Hematopoietic multipotent progenitor cell treated with erythropoietin and hydrocortisone succinate and interleukin-3 and kit ligand, for 6 days (in vitro differentiated cells): ENCODE data around the gene SEPTIN1.

Source experiments
- DNase-seq: peaks from one replicate; pipeline ENCODE4 v3.0.0-alpha.2; 2015

The SEPTIN1 gene

DNA sequence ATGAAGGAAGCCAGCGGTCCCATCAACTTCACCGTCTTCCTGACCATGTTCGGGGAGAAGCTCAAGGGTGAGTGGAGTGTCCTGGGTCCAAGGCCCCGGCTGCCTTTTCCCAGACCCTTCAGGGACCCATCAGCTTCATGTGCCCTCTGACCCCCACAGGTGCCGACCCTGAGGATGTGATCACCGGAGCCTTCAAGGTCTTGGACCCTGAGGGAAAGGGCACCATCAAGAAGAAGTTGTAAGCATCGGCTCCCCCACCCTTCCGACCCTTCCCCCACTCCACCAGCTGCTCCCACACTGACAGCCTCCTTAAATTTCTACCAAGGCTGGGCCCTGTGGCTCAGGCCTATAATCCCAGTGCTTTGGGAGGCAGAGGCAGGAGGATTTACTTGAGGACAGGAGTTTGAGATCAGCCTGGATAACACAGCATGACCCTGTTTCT, 5.9 kb downstream of the SEPTIN1 start:
- no peak for DNase-seq

DNA sequence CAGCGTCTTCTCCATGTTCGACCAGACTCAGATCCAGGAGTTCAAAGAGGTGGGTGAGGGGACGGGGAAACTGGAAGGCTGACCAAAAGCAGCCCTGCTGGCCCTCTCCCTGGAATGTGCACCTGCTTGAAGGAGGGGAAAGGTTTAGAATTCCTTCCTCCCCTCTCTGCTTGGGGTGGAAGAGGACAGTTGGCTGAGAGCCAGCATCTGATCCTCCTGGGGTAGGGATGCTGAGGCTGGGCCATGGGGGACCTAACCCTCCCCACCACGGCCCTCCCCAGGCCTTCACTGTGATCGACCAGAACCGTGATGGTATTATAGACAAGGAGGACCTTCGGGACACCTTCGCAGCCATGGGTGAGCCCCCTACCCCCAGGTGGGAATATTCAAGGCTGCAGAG, 6.5 kb downstream of the SEPTIN1 start:
- DNase-seq, result no peak

DNA sequence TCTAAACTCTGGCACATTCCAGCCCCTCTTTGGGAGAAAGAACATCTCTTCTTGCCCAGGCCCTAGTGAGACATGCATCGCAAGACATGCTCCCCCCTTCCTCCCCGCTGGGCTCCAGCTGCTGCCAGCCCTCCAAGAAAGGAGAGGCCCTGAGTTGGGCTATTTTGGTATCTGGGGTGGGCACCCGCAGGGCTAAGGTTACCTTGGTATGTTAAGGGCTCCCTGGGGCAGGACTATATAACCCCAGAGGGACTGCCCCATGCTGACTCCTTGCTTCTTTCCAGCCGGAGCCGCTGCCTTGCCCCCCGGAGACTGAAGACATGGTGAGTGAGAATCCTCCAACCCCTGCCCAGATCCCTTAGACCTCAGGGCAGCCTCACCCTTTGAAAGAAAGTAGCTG, 7.8 kb downstream of the SEPTIN1 start, which contains the start of gene MYL11:
MYL11 (plus strand) TSS at position 265 of the 400 bp plus-strand sequence; CDS start at position 321, 56 bp downstream.
- DNase-seq, result no peak

- DNase-seq, result no peak
Measured at GRCh38 chr16:30372725-30373124, 9.6 kb downstream of the SEPTIN1 start.

- no peak for DNase-seq
Measured at GRCh38 chr16:30372038-30372712, 10.2 kb downstream of the SEPTIN1 start.

DNA sequence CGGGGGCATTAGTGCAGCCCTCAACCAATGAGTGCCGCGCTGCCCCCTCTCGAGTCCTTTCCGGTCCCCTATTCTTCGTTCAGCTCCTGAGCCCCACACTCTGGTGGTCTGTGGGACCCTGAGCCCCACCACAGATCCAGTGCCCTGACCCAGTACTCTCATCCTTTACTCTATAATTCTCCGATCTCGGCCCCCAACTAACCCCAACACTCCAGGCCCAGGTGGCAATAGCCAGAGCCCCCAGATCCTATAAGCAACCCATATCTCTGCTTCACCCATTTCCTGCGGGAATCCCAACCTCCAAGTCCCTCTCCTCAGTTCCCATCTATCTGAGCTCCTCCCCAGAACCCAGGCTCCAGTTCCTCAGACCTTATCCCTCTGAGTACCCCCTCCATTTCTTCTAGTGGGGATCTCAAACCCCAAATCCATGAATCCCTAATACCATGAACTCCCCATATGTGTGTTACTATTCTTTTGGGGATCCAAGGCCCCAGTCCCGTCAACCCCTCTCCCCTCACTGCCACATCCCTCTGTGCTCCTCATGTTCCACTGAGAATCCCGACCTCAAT, 11.0 kb downstream of the SEPTIN1 start:
- no peak for DNase-seq

- DNase-seq, result peak; percentile 100
Measured at GRCh38 chr16:30370456-30371247, 11.7 kb downstream of the SEPTIN1 start, which contains the start of gene TBC1D10B. TBC1D10B (minus strand) TSS chr16:30370494; CDS start chr16:30370183, 311 bp downstream.

DNA sequence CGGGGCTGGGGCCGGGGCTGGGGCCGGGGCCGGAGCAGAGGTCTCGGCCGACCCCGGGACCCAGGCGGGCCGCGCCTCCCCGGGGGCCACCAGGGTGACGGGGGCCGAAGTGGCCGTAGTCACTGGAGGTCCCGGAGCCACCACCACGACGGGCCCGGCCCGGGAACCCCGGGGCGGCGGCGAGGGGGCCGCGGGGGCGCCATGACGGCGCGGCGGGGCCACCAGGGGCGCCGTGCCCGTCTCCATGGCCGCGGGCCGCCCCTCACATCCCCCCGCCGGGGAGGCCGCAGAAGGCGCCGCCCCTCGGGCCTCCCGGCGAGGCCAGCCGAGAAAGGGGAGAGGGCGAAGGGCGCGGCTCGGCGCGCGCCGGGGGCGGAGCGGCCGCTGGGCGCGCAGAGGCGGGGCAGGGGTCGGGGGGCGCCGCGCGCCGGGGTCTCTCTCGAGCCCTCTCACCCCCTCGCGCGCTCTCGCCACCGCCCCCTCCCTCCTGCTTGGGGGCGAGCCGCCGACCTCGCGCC, 12.4 kb downstream of the SEPTIN1 start:
- no peak for DNase-seq

- DNase-seq, result peak; percentile 35
Measured at GRCh38 chr16:30369091-30369937, 13.0 kb downstream of the SEPTIN1 start.

DNA sequence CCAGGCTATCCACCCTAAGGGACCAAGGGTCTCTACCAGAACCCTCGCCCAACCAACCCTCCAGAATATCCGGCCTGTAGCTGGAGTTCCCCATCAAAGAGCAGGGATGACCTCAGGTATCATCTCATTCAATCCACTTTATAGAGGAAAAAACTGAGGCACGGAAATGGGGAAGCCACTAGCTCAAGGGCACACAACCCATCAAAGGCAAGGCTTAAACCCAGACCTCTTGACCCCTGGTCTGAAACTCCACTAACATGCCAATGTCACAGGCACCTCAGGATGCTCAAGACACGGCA, 13.6 kb downstream of the SEPTIN1 start:
- no peak for DNase-seq

- peak; percentile 41 for DNase-seq
Measured at GRCh38 chr16:30368122-30368791, 14.1 kb downstream of the SEPTIN1 start.

GRCh38 chr16:30367349-30368009, 14.9 kb downstream of the SEPTIN1 start:
- DNase-seq, result no peak

GRCh38 chr16:30366511-30366910, 15.8 kb downstream of the SEPTIN1 start:
- no peak for DNase-seq

DNA sequence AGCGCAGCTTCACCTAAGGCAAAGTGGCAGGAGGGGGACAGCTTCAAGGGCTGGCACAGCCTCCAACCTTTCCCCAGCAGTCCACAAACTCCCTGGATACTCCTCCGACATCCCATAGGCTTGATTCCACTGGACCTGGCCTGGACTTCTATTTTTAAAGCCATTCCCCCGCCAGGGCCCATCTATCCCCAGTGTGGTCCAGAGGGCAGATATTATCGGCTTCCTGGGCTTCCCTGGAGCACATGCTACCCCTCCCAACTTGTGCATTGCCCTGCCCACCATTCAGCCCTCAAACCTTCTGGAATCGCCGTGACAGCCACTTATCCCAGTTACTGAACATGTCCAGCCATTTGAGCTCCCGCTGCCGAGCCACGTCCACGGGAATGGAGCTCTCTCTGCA, 17.2 kb downstream of the SEPTIN1 start:
- DNase-seq, result no peak

DNA sequence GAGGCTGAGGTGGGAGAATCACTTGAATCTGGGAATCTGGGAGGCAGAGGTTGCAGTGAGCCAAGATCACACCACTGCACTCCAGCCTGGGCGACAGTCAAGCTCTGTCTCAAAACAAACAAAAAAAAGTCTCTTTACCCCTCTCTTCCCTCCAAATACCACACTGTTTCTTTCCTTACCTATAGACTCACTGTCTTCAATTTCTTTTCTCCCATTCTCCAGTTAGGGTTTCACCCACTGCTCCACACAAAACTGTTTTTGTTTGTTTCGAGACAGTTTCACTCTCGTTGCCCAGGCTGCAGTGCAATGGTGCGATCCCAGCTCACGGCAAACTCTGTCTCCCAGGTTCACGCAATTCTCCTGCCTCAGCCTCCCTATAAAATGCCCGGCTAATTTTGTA, 21.2 kb downstream of the SEPTIN1 start:
- DNase-seq, result no peak

GRCh38 chr16:30359871-30360170, 22.5 kb downstream of the SEPTIN1 start:
- no peak for DNase-seq

- DNase-seq, result no peak
Measured at GRCh38 chr16:30358990-30359870, 23.1 kb downstream of the SEPTIN1 start.

DNA sequence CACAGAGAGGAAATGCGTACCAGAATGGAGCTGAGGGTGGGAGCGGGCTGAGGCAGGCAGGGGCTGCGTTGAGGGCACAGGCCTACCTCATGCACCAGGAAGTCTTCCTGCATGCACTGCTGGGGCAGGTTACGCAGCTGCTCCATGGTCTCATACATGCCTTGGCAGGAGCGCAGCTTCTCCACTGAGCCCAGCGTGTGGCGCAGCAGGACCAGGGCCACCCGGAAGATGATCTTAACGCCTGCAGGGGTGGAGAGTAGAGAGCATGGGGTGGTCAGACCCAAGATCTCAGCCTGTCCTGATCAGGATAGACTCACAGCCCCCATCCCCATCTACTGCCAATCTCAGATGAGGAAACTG, 23.8 kb downstream of the SEPTIN1 start:
- DNase-seq, result no peak

DNA sequence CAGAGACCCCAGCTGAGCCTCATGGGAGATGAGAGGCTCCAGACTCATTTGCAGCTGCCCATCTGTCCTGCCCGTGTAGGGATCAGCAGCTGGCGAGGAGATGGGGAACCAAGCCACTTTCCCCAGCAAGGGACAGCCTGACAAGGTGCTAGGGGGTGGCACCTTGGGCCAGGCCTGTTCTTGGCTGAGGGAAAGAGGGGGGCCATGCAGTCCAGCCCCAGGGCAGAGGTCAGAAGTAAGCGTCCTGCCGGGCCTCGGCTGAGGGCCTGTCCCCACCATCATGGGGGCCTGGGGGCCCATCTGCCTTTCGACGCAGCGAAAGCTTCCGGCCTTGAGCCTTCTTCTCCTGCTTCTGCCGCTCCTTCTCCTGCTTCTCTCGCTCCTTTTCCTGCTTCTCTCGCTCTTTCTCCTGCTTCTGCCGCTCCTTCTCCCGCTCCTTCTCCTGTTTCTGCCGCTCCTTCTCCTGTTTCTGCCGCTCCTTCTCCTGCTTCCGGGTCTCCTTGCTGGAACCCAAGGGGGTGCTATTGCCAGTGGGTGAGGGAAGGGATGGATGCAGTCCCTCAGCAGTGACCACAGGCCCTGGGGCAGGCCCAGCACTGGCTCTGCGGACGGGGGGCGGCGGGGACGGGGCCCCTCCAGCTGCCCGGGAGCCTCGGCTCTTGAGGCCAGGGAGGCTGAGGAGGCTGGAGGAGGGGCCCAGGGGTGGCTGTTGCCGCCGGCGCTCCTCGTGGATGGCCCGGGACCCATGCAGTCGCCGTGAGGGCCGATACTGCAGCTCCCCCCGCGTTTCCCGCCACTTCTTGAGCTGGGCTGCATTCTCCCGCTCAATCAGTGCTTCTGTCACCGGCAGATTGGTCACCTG, 24.4 kb downstream of the SEPTIN1 start:
- DNase-seq, result no peak
